SK-N-MC (cell line): ENCODE data around the gene DNPH1.

ENCODE experiments used
- DNase-seq: peaks from one replicate; pipeline ENCODE4 v3.0.0-alpha.2; 2011; ENCODE audit warnings: low read depth, low spot score
- H3K27ac ChIP-seq: fragments of 200-600 bp; sonication (generic); 2 replicates; pipeline ENCODE4 v1.5.1; 2016; ENCODE audit warnings: mixed run types
- H3K36me3 ChIP-seq: fragments of 200-600 bp; sonication (generic); 2 replicates; pipeline ENCODE4 v1.6.1; 2017; ENCODE audit warnings: antibody characterized with exemption, low read length, mixed read lengths; ENCODE audit not compliant: insufficient read depth
- H3K4me3 ChIP-seq: fragments of 200-600 bp; sonication (generic); 2 replicates; pipeline ENCODE4 v1.5.1; 2016
- H3K9ac ChIP-seq: fragments of 200-600 bp; sonication (generic); 2 replicates; pipeline ENCODE4 v1.8.0; 2017; ENCODE audit warnings: mixed run types, mixed read lengths; ENCODE audit not compliant: insufficient read length
- H3K9me3 ChIP-seq: fragments of 200-600 bp; sonication (generic); 2 replicates; pipeline ENCODE4 v1.6.1; 2017; ENCODE audit warnings: low read depth, mild to moderate bottlenecking, antibody characterized with exemption, low read length, moderate library complexity, mixed read lengths
- EZH2 ChIP-seq: fragments of 200-600 bp; sonication (generic); IDR thresholded peaks from one replicate; pipeline ENCODE4 v1.6.1; 2017; ENCODE audit warnings: antibody characterized with exemption
- FOXP2 ChIP-seq: optimal IDR thresholded peaks from 2 replicates; pipeline ENCODE3; 2011; ENCODE audit warnings: mild to moderate bottlenecking, moderate library complexity; ENCODE audit not compliant: insufficient read depth; ENCODE audit errors: extremely low read length, control extremely low read depth
- POLR2AphosphoS5 ChIP-seq: IDR thresholded peaks from 2 replicates; pipeline ENCODE4 v1.6.1; 2012; ENCODE audit warnings: mild to moderate bottlenecking, low read depth, low read length, borderline replicate concordance

The DNPH1 gene

DNA sequence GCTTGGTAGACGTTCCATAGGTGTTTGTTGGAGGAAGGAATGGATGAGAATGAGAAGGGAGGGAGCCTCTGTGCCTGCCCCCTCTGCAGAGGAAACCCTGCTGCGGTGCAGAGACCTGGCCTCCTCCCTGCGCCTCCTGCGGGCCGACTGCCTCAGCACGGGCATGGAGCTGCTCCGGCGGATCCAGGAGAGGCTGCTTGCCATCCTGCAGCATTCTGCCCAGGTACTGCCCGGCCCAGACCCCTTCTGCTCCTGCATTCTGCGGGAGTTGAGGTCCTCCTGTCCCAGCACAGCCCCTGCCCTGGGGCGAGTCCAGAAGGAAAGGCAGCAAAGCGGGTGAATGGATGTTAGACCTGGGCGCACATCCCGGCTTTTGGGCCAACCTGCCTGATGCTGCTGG lies 6.1 kb downstream of the DNPH1 start:
- DNase-seq, result no peak
- Histone ChIP-seq H3K9me3 (no peaks in the 10 kb centered on the region), H3K36me3 (peaks cover 6% of the 10 kb centered on the region; the same call in 1 of the 2 replicates), H3K9ac (no peak overlapping the region), H3K27ac (no peak overlapping the region), H3K4me3 (no peak overlapping the region)
- TF ChIP-seq POLR2AphosphoS5, result no peak; the same call in 1 of the 2 replicates
- no peak for TF ChIP-seq FOXP2
- TF ChIP-seq EZH2, result no peak

GRCh38 chr6:43222418-43223059 lies 6.7 kb downstream of the DNPH1 start:
- TF ChIP-seq POLR2AphosphoS5 (no peak; the same call in 1 of the 2 replicates), FOXP2 (no peak), EZH2 (no peak)
- no peak for DNase-seq

DNA sequence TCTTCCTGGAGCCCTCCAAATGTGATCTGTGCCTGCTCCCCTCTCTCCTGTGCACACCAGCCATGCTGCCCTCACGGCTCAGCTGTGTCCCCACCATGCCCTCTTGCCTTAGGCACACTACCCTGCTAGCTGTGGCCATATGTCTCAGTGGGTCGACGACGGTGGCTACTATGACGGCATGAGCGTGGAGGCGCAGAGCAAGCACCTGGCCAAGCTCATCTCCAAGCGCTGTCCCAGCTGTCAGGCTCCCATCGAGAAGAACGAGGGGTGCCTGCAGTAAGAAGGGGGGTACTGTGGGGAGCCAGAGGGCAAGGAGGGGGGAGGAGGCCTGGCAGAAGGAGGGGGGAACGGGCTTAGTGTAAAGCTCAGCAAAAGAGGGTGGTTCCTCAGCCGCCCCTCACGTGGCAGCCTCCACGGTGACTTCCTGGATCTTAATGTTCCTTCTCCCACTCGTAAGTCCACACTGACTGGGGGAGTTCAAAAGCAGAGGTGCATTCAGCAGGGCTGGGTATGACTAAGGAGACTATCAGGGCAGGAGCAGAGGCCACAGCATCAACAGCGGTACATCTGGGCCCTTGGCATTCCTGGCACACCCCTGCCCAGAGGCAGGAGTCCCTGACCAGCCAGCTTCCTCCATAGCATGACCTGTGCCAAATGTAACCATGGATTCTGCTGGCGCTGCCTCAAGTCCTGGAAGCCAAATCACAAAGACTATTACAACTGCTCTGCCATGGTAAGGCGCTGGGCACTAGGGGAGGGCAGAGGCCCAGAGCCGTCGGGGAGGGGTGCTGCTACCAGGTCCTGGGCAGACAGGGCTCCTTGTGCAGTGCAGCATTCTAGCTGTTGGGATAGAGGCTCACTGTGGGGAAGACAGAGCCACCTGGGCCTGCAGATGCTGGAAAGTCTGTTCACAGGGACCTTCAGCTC lies 8.0 kb downstream of the DNPH1 start:
- no peak for DNase-seq
- TF ChIP-seq EZH2 (no peak), POLR2AphosphoS5 (0 out of 2 replicates have a peak, but pooled peaks have one; percentile 8)
- Histone ChIP-seq H3K4me3 (no peak overlapping the region), H3K36me3 (peaks cover 6% of the 10 kb centered on the region; the same call in 1 of the 2 replicates), H3K27ac (no peak overlapping the region), H3K9me3 (no peaks in the 10 kb centered on the region), H3K9ac (no peak overlapping the region)

More at GRCh38 chr6:43222418-43223059, 6.7 kb downstream of the DNPH1 start:
- peaks cover 6% of the 10 kb centered on the region; the same call in 1 of the 2 replicates for H3K36me3 ChIP-seq
- no peak overlapping the region for H3K4me3 ChIP-seq
- H3K9ac ChIP-seq, result no peak overlapping the region
- no peaks in the 10 kb centered on the region for H3K9me3 ChIP-seq
- H3K27ac ChIP-seq, result no peak overlapping the region

DNA sequence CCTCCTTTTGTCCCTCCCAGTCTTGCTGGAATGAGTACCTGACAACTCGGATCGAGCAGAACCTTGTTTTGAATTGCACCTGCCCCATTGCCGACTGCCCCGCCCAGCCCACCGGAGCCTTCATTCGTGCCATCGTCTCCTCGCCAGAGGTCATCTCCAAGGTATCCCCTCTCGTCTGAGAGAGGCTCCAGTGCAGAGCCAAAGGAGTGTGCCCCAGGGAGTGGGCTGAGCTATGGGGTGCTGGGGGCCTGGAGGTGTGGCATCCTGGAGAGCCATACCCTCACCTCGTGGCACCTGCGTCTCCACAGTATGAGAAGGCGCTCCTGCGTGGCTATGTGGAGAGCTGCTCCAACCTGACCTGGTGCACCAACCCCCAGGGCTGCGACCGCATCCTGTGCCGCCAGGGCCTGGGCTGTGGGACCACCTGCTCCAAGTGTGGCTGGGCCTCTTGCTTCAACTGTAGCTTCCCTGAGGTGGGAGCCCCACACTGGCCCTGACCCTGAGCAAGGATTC lies 8.8 kb downstream of the DNPH1 start:
- Histone ChIP-seq H3K36me3 (peaks cover 2% of the 10 kb centered on the region; the same call in 1 of the 2 replicates), H3K9me3 (no peaks in the 10 kb centered on the region), H3K9ac (no peak overlapping the region), H3K4me3 (no peak overlapping the region), H3K27ac (no peak overlapping the region)
- no peak for DNase-seq
- TF ChIP-seq FOXP2 (no peak), POLR2AphosphoS5 (no peak), EZH2 (no peak)

- Histone ChIP-seq H3K36me3 (no peaks in the 10 kb centered on the region), H3K4me3 (no peak overlapping the region), H3K27ac (no peak overlapping the region), H3K9me3 (no peaks in the 10 kb centered on the region), H3K9ac (no peak overlapping the region)
- no peak for TF ChIP-seq EZH2
- TF ChIP-seq FOXP2, result no peak
- no peak for TF ChIP-seq POLR2AphosphoS5
- no peak for DNase-seq
Measured at GRCh38 chr6:43219814-43220213, 9.5 kb downstream of the DNPH1 start.

DNA sequence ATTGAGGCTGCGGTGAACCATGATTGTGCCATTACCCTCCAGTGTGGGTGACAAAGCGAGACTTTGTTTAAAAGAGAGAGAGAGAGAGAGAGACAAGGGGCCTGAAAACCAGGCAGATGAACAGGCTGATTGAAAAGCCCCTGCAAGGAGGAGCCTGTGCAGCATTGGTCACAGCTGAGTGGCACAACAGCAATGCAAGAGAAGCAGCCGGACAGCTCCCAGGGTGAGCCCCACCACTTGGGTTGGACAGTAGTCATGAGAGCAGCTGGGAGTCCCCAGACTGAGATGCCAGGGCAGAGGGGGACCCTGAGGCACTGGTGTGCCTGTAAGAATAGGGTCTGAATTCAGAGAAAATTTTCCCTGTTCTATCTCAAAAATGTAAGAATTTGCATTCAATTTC lies 10.2 kb downstream of the DNPH1 start:
- H3K9me3 ChIP-seq, result no peaks in the 10 kb centered on the region
- no peak overlapping the region for H3K9ac ChIP-seq
- no peak overlapping the region for H3K27ac ChIP-seq
- TF ChIP-seq EZH2 (no peak), FOXP2 (no peak), POLR2AphosphoS5 (no peak)
- DNase-seq, result no peak
- H3K36me3 ChIP-seq, result no peaks in the 10 kb centered on the region
- no peak overlapping the region for H3K4me3 ChIP-seq

- Histone ChIP-seq H3K27ac (no peak overlapping the region), H3K9ac (no peak overlapping the region), H3K9me3 (no peaks in the 10 kb centered on the region), H3K4me3 (no peak overlapping the region), H3K36me3 (no peaks in the 10 kb centered on the region)
- DNase-seq, result no peak
- TF ChIP-seq EZH2, result no peak
Measured at GRCh38 chr6:43217351-43217750, 11.9 kb downstream of the DNPH1 start.

DNA sequence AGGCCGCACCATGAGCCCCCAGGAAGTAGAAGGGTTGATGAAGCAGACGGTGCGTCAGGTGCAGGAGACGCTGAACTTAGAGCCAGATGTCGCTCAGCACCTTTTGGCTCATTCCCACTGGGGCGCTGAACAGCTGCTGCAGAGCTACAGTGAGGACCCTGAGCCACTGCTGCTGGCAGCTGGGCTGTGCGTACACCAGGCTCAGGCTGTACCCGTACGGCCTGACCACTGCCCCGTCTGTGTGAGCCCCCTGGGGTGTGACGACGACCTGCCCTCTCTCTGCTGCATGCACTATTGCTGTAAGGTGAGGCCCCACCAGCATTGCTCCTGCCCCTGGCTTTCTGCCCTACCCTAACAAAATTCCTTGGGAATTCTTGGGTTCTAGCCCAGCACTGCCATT lies 13.1 kb downstream of the DNPH1 start:
- TF ChIP-seq EZH2 (no peak), FOXP2 (no peak), POLR2AphosphoS5 (no peak)
- H3K27ac ChIP-seq, result no peak overlapping the region
- no peak for DNase-seq
- H3K4me3 ChIP-seq, result no peak overlapping the region
- no peaks in the 10 kb centered on the region for H3K9me3 ChIP-seq
- H3K9ac ChIP-seq, result no peak overlapping the region
- no peaks in the 10 kb centered on the region for H3K36me3 ChIP-seq
